ENCODE measurements around the gene CREBBP.

CREBBP gene

GRCh38 chr16:3701531-3701930 lies 179.0 kb downstream of the CREBBP start:
- no peak for DNase-seq

GRCh38 chr16:3698941-3699340 lies 181.6 kb downstream of the CREBBP start:
- no peak for DNase-seq

GRCh38 chr16:3696425-3697218 lies 183.9 kb downstream of the CREBBP start:
- DNase-seq: no peak

- peak; percentile 85 for DNase-seq
Observed at GRCh38 chr16:3695610-3696369, 184.7 kb downstream of the CREBBP start.

- no peak for DNase-seq
Observed at GRCh38 chr16:3694051-3694450, 186.5 kb downstream of the CREBBP start.

- no peak for DNase-seq
Observed at GRCh38 chr16:3691761-3692160, 188.8 kb downstream of the CREBBP start.

- DNase-seq: no peak
Observed at GRCh38 chr16:3690980-3691720, 189.4 kb downstream of the CREBBP start.

- DNase-seq: peak; percentile 76
Observed at GRCh38 chr16:3690470-3690928, 190.0 kb downstream of the CREBBP start.

- DNase-seq: no peak
Observed at GRCh38 chr16:3689731-3690130, 190.8 kb downstream of the CREBBP start.

GRCh38 chr16:3687792-3688191 lies 192.7 kb downstream of the CREBBP start:
- no peak for DNase-seq

- DNase-seq: no peak
Observed at GRCh38 chr16:3687021-3687420, 193.5 kb downstream of the CREBBP start.

- no peak for DNase-seq
Observed at GRCh38 chr16:3681206-3681605, 199.3 kb downstream of the CREBBP start.

GRCh38 chr16:3677994-3678393 lies 202.5 kb downstream of the CREBBP start:
- DNase-seq: no peak

- DNase-seq: no peak
Observed at GRCh38 chr16:3675601-3676130, 204.8 kb downstream of the CREBBP start.
